DMS79 treated with DMSO at 0.1 percent for 48 hours (cell line): ENCODE data around the gene C11orf68.

Experiments used
- DNase-seq: peaks from one replicate; lab custom pipeline; 2025; lab: John Stamatoyannopoulos, UW

The C11orf68 gene

GRCh38 chr11:65871811-65872548 is 46.9 kb downstream of the C11orf68 start:
- DNase-seq = no peak

- no peak for DNase-seq
These were observed 47.9 kb downstream of the C11orf68 start for GRCh38 chr11:65870706-65871681.

GRCh38 chr11:65870307-65870658 is 48.6 kb downstream of the C11orf68 start:
- no peak for DNase-seq

GRCh38 chr11:65869643-65870306 is 49.1 kb downstream of the C11orf68 start:
- no peak for DNase-seq

- no peak for DNase-seq
These were observed 50.0 kb downstream of the C11orf68 start for GRCh38 chr11:65868907-65869306.

DNA sequence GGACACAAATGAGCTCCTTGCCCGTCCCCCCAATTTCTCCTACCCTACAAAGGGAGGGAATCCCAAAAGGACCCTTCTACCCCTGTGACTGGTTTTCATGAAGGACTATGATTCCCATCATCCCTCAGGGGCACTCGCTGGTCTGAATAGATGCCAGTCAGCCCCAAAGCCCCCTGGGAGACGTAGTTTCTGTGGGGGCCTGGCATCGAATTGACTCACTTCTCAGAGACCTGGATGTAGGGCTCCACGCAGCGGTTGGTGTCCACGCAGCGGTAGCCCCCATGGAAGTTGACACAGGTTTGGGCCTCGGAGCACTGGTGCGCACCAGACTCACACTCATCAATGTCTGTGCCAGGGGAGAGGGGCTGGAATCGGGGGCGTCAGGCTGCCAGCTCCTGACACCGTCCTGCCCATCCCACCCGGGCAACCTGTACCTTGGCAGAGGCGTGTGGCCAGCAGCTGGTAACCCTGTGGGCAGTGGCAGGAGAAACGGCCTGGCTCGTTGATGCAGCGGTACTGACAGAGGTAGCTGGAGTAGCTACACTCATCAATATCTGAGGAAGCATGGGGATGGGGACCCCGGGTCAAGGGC is 50.7 kb downstream of the C11orf68 start:
- no peak for DNase-seq

DNA sequence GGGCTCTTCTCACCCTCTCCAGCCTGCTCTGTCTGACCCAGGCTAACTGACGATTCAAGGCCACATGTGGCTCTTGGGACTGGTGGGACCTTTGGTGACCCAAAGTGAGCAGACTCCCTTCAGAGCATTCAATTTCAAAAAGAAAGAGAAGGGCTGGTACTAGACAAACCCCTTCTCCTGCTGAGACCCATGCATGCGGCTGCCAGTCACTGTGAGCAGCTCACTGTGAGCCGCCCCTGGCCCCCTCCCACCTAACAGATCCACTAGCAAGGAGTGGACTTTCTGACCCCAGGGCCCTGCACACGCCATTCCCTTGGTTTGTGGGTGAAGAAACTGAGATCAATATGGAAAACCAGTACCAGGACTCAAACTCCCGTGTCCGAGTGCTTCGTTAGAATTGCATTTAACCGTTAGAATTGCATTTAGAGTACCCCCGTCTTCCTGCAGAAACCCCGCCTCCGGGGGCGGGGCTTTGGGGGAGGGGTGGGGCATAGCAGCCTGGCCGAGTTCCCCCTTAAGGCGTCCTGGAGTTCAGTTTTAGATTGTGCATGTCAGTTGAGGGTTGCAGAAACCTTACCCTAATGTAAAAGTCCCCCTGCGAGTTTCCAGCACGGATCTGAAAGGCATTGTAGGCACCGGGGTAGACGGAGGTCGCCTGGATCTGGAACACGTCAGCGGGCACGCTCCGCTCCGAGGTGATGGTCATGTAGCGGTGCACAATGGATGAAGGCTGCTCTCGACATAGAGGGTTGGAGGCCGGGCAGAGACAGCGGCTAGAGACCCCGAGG is 51.4 kb downstream of the C11orf68 start:
- no peak for DNase-seq
